ENCODE data around the gene MS4A15.

MS4A15 gene

GRCh38 chr11:60797846-60798630, 41.4 kb downstream of the MS4A15 start:
- TF ChIP-seq, protein P1, sequence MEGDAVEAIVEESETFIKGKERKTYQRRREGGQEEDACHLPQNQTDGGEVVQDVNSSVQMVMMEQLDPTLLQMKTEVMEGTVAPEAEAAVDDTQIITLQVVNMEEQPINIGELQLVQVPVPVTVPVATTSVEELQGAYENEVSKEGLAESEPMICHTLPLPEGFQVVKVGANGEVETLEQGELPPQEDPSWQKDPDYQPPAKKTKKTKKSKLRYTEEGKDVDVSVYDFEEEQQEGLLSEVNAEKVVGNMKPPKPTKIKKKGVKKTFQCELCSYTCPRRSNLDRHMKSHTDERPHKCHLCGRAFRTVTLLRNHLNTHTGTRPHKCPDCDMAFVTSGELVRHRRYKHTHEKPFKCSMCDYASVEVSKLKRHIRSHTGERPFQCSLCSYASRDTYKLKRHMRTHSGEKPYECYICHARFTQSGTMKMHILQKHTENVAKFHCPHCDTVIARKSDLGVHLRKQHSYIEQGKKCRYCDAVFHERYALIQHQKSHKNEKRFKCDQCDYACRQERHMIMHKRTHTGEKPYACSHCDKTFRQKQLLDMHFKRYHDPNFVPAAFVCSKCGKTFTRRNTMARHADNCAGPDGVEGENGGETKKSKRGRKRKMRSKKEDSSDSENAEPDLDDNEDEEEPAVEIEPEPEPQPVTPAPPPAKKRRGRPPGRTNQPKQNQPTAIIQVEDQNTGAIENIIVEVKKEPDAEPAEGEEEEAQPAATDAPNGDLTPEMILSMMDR (IDR thresholded peaks at IDR 0.05; ENCODE audit: low read depth, low read length, missing control alignments): no peak
- DNase-seq (ENCODE audit: low read depth): no peak
- no peak overlapping the region for H3K4me3 ChIP-seq (ENCODE audit: low read depth, low read length)

DNA sequence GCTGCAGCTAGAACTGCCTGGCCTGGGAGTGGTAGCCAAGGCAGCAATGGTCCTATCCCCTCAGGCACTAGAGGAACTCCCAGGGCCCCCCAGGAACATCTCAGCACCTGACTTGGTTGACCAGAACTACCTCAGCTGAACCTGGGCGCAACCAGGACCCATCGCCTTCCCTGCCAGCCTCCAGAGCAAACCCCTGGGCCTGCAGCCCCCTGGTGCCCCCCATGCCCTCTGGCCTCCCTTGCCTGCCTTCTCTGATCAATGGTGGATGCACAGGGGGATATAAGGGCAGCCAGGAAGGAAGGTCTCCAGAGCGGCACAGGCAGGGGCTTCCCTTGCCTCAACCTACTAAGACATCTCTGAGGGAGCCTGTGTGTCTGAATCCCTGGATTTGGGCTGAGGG, 42.0 kb downstream of the MS4A15 start:
- no peak overlapping the region for H3K4me3 ChIP-seq (ENCODE audit: low read depth, low read length)
- TF ChIP-seq, protein P1 (IDR thresholded peaks at IDR 0.05; ENCODE audit: low read depth, low read length, missing control alignments): no peak
- no peak for DNase-seq (ENCODE audit: low read depth)

DNA sequence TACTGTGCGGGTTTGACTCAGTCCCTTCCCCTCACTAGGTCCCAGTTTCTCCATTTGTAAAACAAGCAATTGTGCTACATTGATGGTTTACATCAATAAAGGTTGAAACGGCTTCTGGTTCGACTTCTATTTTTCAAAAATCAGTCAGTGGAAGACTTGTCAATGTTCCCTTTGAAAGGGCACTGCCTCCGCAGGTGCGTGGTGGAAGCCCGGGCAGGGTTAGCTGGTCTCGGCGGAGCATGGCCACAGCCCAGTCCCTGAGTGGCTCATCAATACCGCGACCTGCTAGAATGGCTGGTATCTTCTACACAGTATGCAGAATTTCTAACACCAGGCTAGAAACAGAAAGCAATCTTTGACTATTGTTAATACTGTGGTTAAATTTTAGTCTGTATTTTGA, 44.5 kb downstream of the MS4A15 start:
- no peak for DNase-seq (ENCODE audit: low read depth)
- no peak overlapping the region for H3K4me3 ChIP-seq (ENCODE audit: low read depth, low read length)
- TF ChIP-seq, protein P1 (IDR thresholded peaks at IDR 0.05; ENCODE audit: low read depth, low read length, missing control alignments): no peak

GRCh38 chr11:60803273-60803936, 46.7 kb downstream of the MS4A15 start:
- no peak for DNase-seq (ENCODE audit: low read depth)
- no peak overlapping the region for H3K4me3 ChIP-seq (ENCODE audit: low read depth, low read length)
- TF ChIP-seq, protein P1 (IDR thresholded peaks at IDR 0.05; ENCODE audit: low read depth, low read length, missing control alignments): no peak

DNA sequence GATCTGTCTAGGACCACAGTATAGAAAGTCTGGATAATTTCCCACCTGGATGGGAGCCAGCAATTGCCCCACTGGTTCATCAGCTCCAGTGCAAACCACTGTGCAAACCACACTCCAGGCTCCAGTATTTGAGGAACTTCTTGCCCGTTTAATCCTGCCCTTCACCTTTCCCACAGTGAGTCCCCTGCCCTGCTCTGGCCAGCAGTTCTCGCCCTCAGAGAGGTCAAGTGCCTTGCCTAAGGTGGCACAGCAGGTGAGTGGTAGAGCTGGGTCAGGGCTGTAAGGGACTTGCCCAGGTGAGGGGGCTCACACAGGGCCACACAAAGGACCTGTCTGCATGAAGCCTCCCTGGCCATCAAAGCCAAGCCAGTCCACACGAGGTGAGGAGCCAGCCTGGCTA, 52.6 kb downstream of the MS4A15 start:
- no peak for DNase-seq (ENCODE audit: low read depth)
- TF ChIP-seq, protein P1 (IDR thresholded peaks at IDR 0.05; ENCODE audit: low read depth, low read length, missing control alignments): no peak

DNA sequence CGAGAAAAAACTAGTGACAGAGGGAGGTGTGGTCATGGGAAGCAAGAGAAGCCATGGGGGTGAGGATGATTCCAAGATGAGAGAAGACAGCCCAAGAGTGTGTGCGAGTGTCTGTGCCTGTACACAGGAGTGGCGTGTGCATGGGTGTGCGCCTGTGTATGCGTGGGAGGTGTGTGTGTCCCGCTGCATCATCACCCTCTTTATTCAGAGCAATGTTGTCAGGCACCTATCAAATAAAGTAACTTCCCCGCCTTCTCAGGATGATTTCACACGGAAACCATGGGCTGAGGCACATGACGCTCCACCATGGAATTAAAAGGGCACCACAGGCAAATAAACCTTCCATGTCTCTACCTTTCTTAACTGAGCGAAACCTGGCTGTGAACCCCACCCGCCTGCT, 53.0 kb downstream of the MS4A15 start:
- no peak for DNase-seq (ENCODE audit: low read depth)
- no peak overlapping the region for H3K4me3 ChIP-seq (ENCODE audit: low read depth, low read length)
- TF ChIP-seq, protein P1 (IDR thresholded peaks at IDR 0.05; ENCODE audit: low read depth, low read length, missing control alignments): no peak

More for the DNA sequence above, 52.6 kb downstream of the MS4A15 start:
- no peak overlapping the region for H3K4me3 ChIP-seq (ENCODE audit: low read depth, low read length)

Data from GM12864 (cell line).